IMR-90 (cell line): ENCODE data around the gene NF2. TPM values are rescaled to one million over a fixed set of nuclear protein-coding genes. Genes with fewer than 3 reads are reported as not detected.

Source experiments
- ATAC-seq: fragments of 200-7000 bp; cut with Tn5 transposase; 2 replicates; pipeline ENCODE4 v1.9.1; 2020; ENCODE audit warnings: low read depth, mild to moderate bottlenecking, moderate library complexity
- BruUV-seq: library from RNA; stranded (reverse); fragments of 400-500 nt; replicated peaks from 2 replicates; lab custom pipeline; 2021; lab: Mats Ljungman, UMichigan
- CTCF ChIA-PET: fragments of 300-600 bp; formaldehyde crosslinking; extraction: SDS; loops from one replicate; lab custom pipeline; 2021; ENCODE audit warnings: antibody characterized with exemption; lab: Yijun Ruan, JAX
- POLR2A ChIA-PET: fragments of 300-600 bp; sonication (Branson Sonifier 250); formaldehyde crosslinking; loops from one replicate; lab custom pipeline; 2022; ENCODE audit warnings: antibody characterized with exemption; ENCODE audit not compliant: unreplicated experiment; lab: Charles Lee
- DNase-seq: peaks from one replicate; pipeline ENCODE4 v3.0.0; 2013
- H2AFZ ChIP-seq: replicated peaks from 2 replicates; pipeline ENCODE3; 2013; ENCODE audit warnings: low read length, mild to moderate bottlenecking; ENCODE audit not compliant: poor library complexity
- H2AK5ac ChIP-seq: 2 replicates; pipeline ENCODE4 v1.6.1; 2013; ENCODE audit warnings: low read depth, low read length, inconsistent platforms
- H2AK9ac ChIP-seq: replicated peaks from 2 replicates; pipeline ENCODE3; 2013; ENCODE audit warnings: mild to moderate bottlenecking, low read depth, low read length, moderate library complexity; ENCODE audit not compliant: poor library complexity
- H2BK120ac ChIP-seq: 2 replicates; pipeline ENCODE4 v1.6.1; 2013; ENCODE audit warnings: low read depth, low read length, inconsistent platforms
- H2BK15ac ChIP-seq: 3 replicates; pipeline ENCODE4 v1.6.1; 2013; ENCODE audit warnings: low read depth, low read length, inconsistent platforms
- H2BK20ac ChIP-seq: 2 replicates; pipeline ENCODE4 v1.6.1; 2013; ENCODE audit warnings: low read depth, mild to moderate bottlenecking, inconsistent platforms, low read length, moderate library complexity
- H2BK5ac ChIP-seq: 2 replicates; pipeline ENCODE4 v1.6.1; 2013; ENCODE audit warnings: mild to moderate bottlenecking, low read depth, low read length, inconsistent platforms; ENCODE audit not compliant: poor library complexity, severe bottlenecking
- H3K14ac ChIP-seq: replicated peaks from 2 replicates; pipeline ENCODE4 v1.6.1; 2013; ENCODE audit warnings: low read depth, low read length, inconsistent platforms
- H3K18ac ChIP-seq: 2 replicates; pipeline ENCODE4 v1.6.1; 2013; ENCODE audit warnings: low read depth, low read length, control low read depth
- H3K23ac ChIP-seq: 2 replicates; pipeline ENCODE4 v1.6.1; 2013; ENCODE audit warnings: low read depth, low read length, inconsistent platforms
- H3K27ac ChIP-seq: 2 replicates; pipeline ENCODE4 v1.5.1; 2013; ENCODE audit warnings: mild to moderate bottlenecking, control low read depth, low read length; ENCODE audit not compliant: insufficient read depth
- H3K27me3 ChIP-seq: 2 replicates; pipeline ENCODE4 v1.6.1; 2013; ENCODE audit warnings: low read length; ENCODE audit not compliant: control insufficient read depth, insufficient read depth
- H3K36me3 ChIP-seq: 2 replicates; pipeline ENCODE4 v1.6.1; 2013; ENCODE audit warnings: low read length, mixed read lengths; ENCODE audit not compliant: control insufficient read depth, insufficient read depth
- H3K4ac ChIP-seq: 2 replicates; pipeline ENCODE4 v1.6.1; 2013; ENCODE audit warnings: low read depth, low read length, inconsistent platforms
- H3K4me1 ChIP-seq: 2 replicates; pipeline ENCODE4 v1.6.1; 2013; ENCODE audit warnings: low read length, mixed read lengths; ENCODE audit not compliant: control insufficient read depth, insufficient read depth
- H3K4me2 ChIP-seq: 2 replicates; pipeline ENCODE4 v1.6.1; 2013; ENCODE audit warnings: low read depth, mild to moderate bottlenecking, control low read depth, low read length, moderate library complexity
- H3K4me3 ChIP-seq: 2 replicates; pipeline ENCODE4 v1.5.1; 2013; ENCODE audit warnings: low read depth, mild to moderate bottlenecking, control low read depth, low read length, moderate library complexity; ENCODE audit not compliant: insufficient read depth
- H3K56ac ChIP-seq: 2 replicates; pipeline ENCODE4 v1.6.1; 2013; ENCODE audit warnings: low read length, inconsistent platforms; ENCODE audit not compliant: insufficient read depth; ENCODE audit errors: extremely low read depth
- H3K79me1 ChIP-seq, 2 experiments: 2 replicates each; pipeline ENCODE4 v1.6.1; 2013; ENCODE audit warnings: low read length in 2 of 2, inconsistent platforms in 1 of 2, low read depth in 1 of 2
- H3K9ac ChIP-seq: 2 replicates; pipeline ENCODE4 v1.6.1; 2013; ENCODE audit warnings: low read depth, low read length, control low read depth
- H3K9me1 ChIP-seq: 2 replicates; pipeline ENCODE4 v1.6.1; 2013; ENCODE audit warnings: low read length, inconsistent platforms; ENCODE audit not compliant: insufficient read depth
- H3K9me3 ChIP-seq: 2 replicates; pipeline ENCODE4 v1.6.1; 2013; ENCODE audit warnings: low read length; ENCODE audit not compliant: control insufficient read depth, insufficient read depth
- H4K20me1 ChIP-seq: 2 replicates; pipeline ENCODE4 v1.6.1; 2013; ENCODE audit warnings: low read length, inconsistent platforms; ENCODE audit not compliant: insufficient read depth
- H4K5ac ChIP-seq: 2 replicates; pipeline ENCODE4 v1.6.1; 2013; ENCODE audit warnings: mild to moderate bottlenecking, low read depth, low read length, control low read depth
- H4K8ac ChIP-seq, 2 experiments: 2 replicates each; pipeline ENCODE4 v1.6.1; 2013; ENCODE audit warnings: low read depth in 2 of 2, low read length in 2 of 2, control low read depth in 1 of 2, inconsistent platforms in 1 of 2
- H4K91ac ChIP-seq: 2 replicates; pipeline ENCODE4 v1.6.1; 2013; ENCODE audit warnings: low read depth, low read length, inconsistent platforms; ENCODE audit not compliant: insufficient read depth
- CEBPB ChIP-seq: IDR thresholded peaks from 2 replicates; pipeline ENCODE4 v1.6.1; 2012; ENCODE audit warnings: low read depth, low read length, improper control_type of control experiment
- CHD1 ChIP-seq: IDR thresholded peaks from 2 replicates; pipeline ENCODE4 v1.6.1; 2012; ENCODE audit warnings: low read depth, low read length, improper control_type of control experiment
- CTCF ChIP-seq: conservative IDR thresholded peaks from 2 replicates; pipeline ENCODE4 v1.5.1; 2012; ENCODE audit warnings: mild to moderate bottlenecking, low read depth, low read length, improper control_type of control experiment
- ELK1 ChIP-seq: fragments of 150-350 bp; IDR thresholded peaks from 2 replicates; pipeline ENCODE4 v1.6.1; 2016; ENCODE audit warnings: low read depth, mild to moderate bottlenecking, low read length, moderate library complexity, borderline replicate concordance
- FOS ChIP-seq: fragments of 150-350 bp; IDR thresholded peaks from 2 replicates; pipeline ENCODE4 v1.6.1; 2016; ENCODE audit warnings: low read depth, low read length
- MAFK ChIP-seq: IDR thresholded peaks from 2 replicates; pipeline ENCODE4 v1.6.1; 2012; ENCODE audit warnings: low read depth, low read length, improper control_type of control experiment
- MAZ ChIP-seq: IDR thresholded peaks from 2 replicates; pipeline ENCODE4 v1.6.1; 2012; ENCODE audit warnings: low read depth, mild to moderate bottlenecking, low read length, improper control_type of control experiment, moderate library complexity, borderline replicate concordance
- MXI1 ChIP-seq: IDR thresholded peaks from 2 replicates; pipeline ENCODE4 v1.6.1; 2012; ENCODE audit warnings: low read depth, mild to moderate bottlenecking, low read length, moderate library complexity, borderline replicate concordance
- POLR2A ChIP-seq: IDR thresholded peaks from 2 replicates; pipeline ENCODE4 v1.6.1; 2012; ENCODE audit warnings: mild to moderate bottlenecking, low read depth, low read length
- RAD21 ChIP-seq: IDR thresholded peaks from 2 replicates; pipeline ENCODE4 v1.6.1; 2012; ENCODE audit warnings: low read length, improper control_type of control experiment
- RFX5 ChIP-seq: IDR thresholded peaks from 2 replicates; pipeline ENCODE4 v1.8.0; 2012; ENCODE audit warnings: low read depth, mild to moderate bottlenecking, low read length, moderate library complexity
- SMC3 ChIP-seq: fragments of 150-350 bp; IDR thresholded peaks from 2 replicates; pipeline ENCODE4 v1.6.1; 2016; ENCODE audit warnings: low read depth, mild to moderate bottlenecking, antibody characterized with exemption, low read length, moderate library complexity
- USF2 ChIP-seq: fragments of 150-350 bp; IDR thresholded peaks from 2 replicates; pipeline ENCODE4 v1.6.1; 2017; ENCODE audit warnings: mild to moderate bottlenecking, antibody characterized with exemption, low read length, low read depth
- whole genome bisulfite sequencing, 2 experiments: methylation state at CpG; one replicate each; pipeline versions ENCODE4 v1.1.5 to v1.1.7; 2013; ENCODE audit warnings: missing lambda C conversion rate in 2 of 2; ENCODE audit not compliant: insufficient read length in 1 of 2; ENCODE audit errors: extremely low coverage in 2 of 2; 5-methylcytosine and 5-hydroxymethylcytosine counted together
- dilution Hi-C: fragments of 300-500 bp; cut with HindIII; formaldehyde crosslinking; loops from one replicate; pipeline ENCODE4 v1.14.3; 2018; ENCODE audit warnings: low sequenced_read_pairs; ENCODE audit not compliant: unreplicated experiment
- in situ Hi-C: fragments of 300-500 bp; cut with MboI; formaldehyde crosslinking; loops from 3 replicates; pipeline ENCODE4 v1.14.3; 2019; ENCODE audit warnings: low sequenced_read_pairs, inconsistent platforms, mixed read lengths
- intact Hi-C: fragments of 100-400 bp; cut with micrococcal nuclease; formaldehyde crosslinking; loops from 2 replicates; pipeline ENCODE4 v1.10.0; 2022
- polyA plus RNA-seq, 3 experiments: library from polyadenylated mRNA; depleted of rRNA; stranded (reverse); fragments of >200 nt; gene quantifications; 2 replicates each; pipeline ENCODE4 v1.2.3, GENCODE V29; 2012; ENCODE audit warnings: low replicate concordance in 1 of 3
- total RNA-seq: library from RNA; depleted of rRNA; stranded (reverse); fragments of >200 nt; gene quantifications from 2 replicates; pipeline ENCODE4 v1.2.3, GENCODE V29; 2012

NF2 gene
- total and polyA plus RNA-seq, 2 of the 4 experiments (the other 2 are of a cell fraction) = 59.0 to 151 TPM

- Histone ChIP-seq H4K91ac (no peak overlapping the region), H3K4me3 (no peak overlapping the region), H2AK9ac (no peak overlapping the region), H3K9me3 (no peaks in the 10 kb centered on the region), H3K27ac (no peak overlapping the region), H3K18ac (no peak overlapping the region), H3K4ac (no peak overlapping the region), H3K9me1 (peaks cover 3% of the 10 kb centered on the region; the same call in 1 of the 2 replicates), H4K20me1 (peaks cover 4% of the 10 kb centered on the region), H2AFZ (peak overlapping the region; percentile 15), H3K36me3 (peaks cover 73% of the 10 kb centered on the region), H2BK120ac (no peak overlapping the region), H3K9ac (no peak overlapping the region), H4K5ac (no peak overlapping the region), H3K14ac (no peak overlapping the region), H2BK20ac (no peak overlapping the region), H2BK5ac (no peak overlapping the region), H3K79me1 (peaks cover 6 to 14% of the 10 kb centered on the region in 2 experiments; a peak in 1 of 4 replicates), H4K8ac (no peak overlapping the region), H3K27me3 (no peaks in the 10 kb centered on the region), H2AK5ac (no peak overlapping the region), H2BK15ac (no peak overlapping the region), H3K23ac (no peak overlapping the region), H3K4me2 (no peak overlapping the region), H3K56ac (no peak overlapping the region), H3K4me1 (peaks cover under 1% of the 10 kb centered on the region; the same call in 1 of the 2 replicates)
- WGBS, 2 experiments = 98% methylated on average over 6 of the region's 14 CpGs; no CpG with 5 or more reads in 1 of the 2 experiments
- TF ChIP-seq RFX5 (no peak), POLR2A (no peak), CEBPB (no peak), SMC3 (no peak), MAFK (no peak), FOS (no peak), CTCF (no peak), USF2 (no peak), MAZ (no peak), MXI1 (no peak), CHD1 (no peak), ELK1 (no peak), RAD21 (no peak)
- CTCF ChIA-PET = interaction anchor here (1.5 kb wide), 1 partner anchor 16 kb away, joined by 4 read pairs; no protein-coding TSS in a partner anchor
- dilution Hi-C loops (no loop called here), intact Hi-C loops (no loop called here), in situ Hi-C loops (no loop called here)
- ATAC-seq (no peak), DNase-seq (no peak)
- BruUV-seq = no TSS peak
- POLR2A ChIA-PET = no interaction called here
Measured at GRCh38 chr22:29673361-29674066, 70.1 kb downstream of the NF2 start.
